Brain microvascular endothelial cell (primary cell): ENCODE data around the gene SFTPA2.
"Not testable (repeated sequence)": the region's sequence is repeated elsewhere in the genome, so short reads cannot be mapped to it uniquely, and the experiment has no call there.

ENCODE experiments used
- DNase-seq: peaks from one replicate; pipeline ENCODE4 v3.0.0-alpha.2; 2020
- H3K27ac ChIP-seq: fragments of 250-450 bp; sonication (Bioruptor Pico); 2 replicates; pipeline ENCODE4 v1.5.1; 2020; ENCODE audit warnings: mild to moderate bottlenecking, moderate library complexity
- H3K27me3 ChIP-seq: fragments of 250-450 bp; sonication (Bioruptor Pico); replicated peaks from 2 replicates; pipeline ENCODE4 v1.5.1; 2020; ENCODE audit warnings: mild to moderate bottlenecking
- H3K36me3 ChIP-seq: fragments of 250-450 bp; sonication (Bioruptor Pico); replicated peaks from 2 replicates; pipeline ENCODE4 v1.5.1; 2020; ENCODE audit warnings: mild to moderate bottlenecking
- H3K4me3 ChIP-seq: 2 replicates; pipeline ENCODE4 v1.5.1; 2011; ENCODE audit warnings: low read depth, mild to moderate bottlenecking, control low read depth, low read length, moderate library complexity
- in situ Hi-C: cut with HindIII; loops from 2 replicates; pipeline ENCODE4 v1.10.0; 2017; ENCODE audit warnings: low sequenced_read_pairs, low pct_ligation_motif_present

SFTPA2 gene

GRCh38 chr10:79525049-79525710 is 35.0 kb downstream of the SFTPA2 start:
- DNase-seq, H3K36me3 ChIP-seq, H3K4me3 ChIP-seq, in situ Hi-C loops, H3K27ac ChIP-seq, H3K27me3 ChIP-seq: not testable (repeated sequence)

- H3K27me3 ChIP-seq, H3K4me3 ChIP-seq, H3K36me3 ChIP-seq, H3K27ac ChIP-seq, DNase-seq, in situ Hi-C loops: not testable (repeated sequence)
Observed at GRCh38 chr10:79523157-79523853, 36.9 kb downstream of the SFTPA2 start.

- in situ Hi-C loops, H3K27ac ChIP-seq, DNase-seq, H3K4me3 ChIP-seq, H3K27me3 ChIP-seq, H3K36me3 ChIP-seq: not testable (repeated sequence)
Observed at GRCh38 chr10:79522464-79522863, 37.7 kb downstream of the SFTPA2 start.

GRCh38 chr10:79521751-79522150 is 38.5 kb downstream of the SFTPA2 start:
- H3K27ac ChIP-seq, H3K36me3 ChIP-seq, H3K27me3 ChIP-seq, H3K4me3 ChIP-seq, in situ Hi-C loops, DNase-seq: not testable (repeated sequence)

GRCh38 chr10:79517567-79517966 is 42.6 kb downstream of the SFTPA2 start:
- in situ Hi-C loops, H3K4me3 ChIP-seq, H3K27ac ChIP-seq, H3K27me3 ChIP-seq, DNase-seq, H3K36me3 ChIP-seq: not testable (repeated sequence)

GRCh38 chr10:79516532-79517205 is 43.5 kb downstream of the SFTPA2 start:
- H3K4me3 ChIP-seq, in situ Hi-C loops, H3K36me3 ChIP-seq, DNase-seq, H3K27me3 ChIP-seq, H3K27ac ChIP-seq: not testable (repeated sequence)

GRCh38 chr10:79511891-79512583 is 48.2 kb downstream of the SFTPA2 start, which contains the start of gene EIF5AL1:
Gene EIF5AL1, plus strand, starts transcription at chr10:79512533. Its CDS starts 117 bp downstream, at chr10:79512650.
- in situ Hi-C loops, H3K4me3 ChIP-seq, H3K36me3 ChIP-seq, H3K27me3 ChIP-seq, DNase-seq, H3K27ac ChIP-seq: not testable (repeated sequence)

- H3K4me3 ChIP-seq, DNase-seq, H3K27ac ChIP-seq, in situ Hi-C loops, H3K27me3 ChIP-seq, H3K36me3 ChIP-seq: not testable (repeated sequence)
Observed at GRCh38 chr10:79509934-79510508, 50.2 kb downstream of the SFTPA2 start.

GRCh38 chr10:79509306-79509933 is 50.8 kb downstream of the SFTPA2 start:
- DNase-seq, H3K4me3 ChIP-seq, H3K36me3 ChIP-seq, in situ Hi-C loops, H3K27ac ChIP-seq, H3K27me3 ChIP-seq: not testable (repeated sequence)

GRCh38 chr10:79508245-79508644 is 52.0 kb downstream of the SFTPA2 start:
- DNase-seq, H3K4me3 ChIP-seq, H3K27ac ChIP-seq, in situ Hi-C loops, H3K36me3 ChIP-seq, H3K27me3 ChIP-seq: not testable (repeated sequence)
